Keratinocyte (primary cell): ENCODE results near the gene MAML1. TPM values are rescaled to one million over a fixed set of nuclear protein-coding genes. Genes with fewer than 3 reads are reported as not detected.

ENCODE experiments used
- DNase-seq: peaks from one replicate; pipeline ENCODE4 v3.0.0-alpha.2; 2011; ENCODE audit warnings: low read depth, missing footprints, low spot score
- FAIRE-seq: peaks from 2 replicates; lab custom pipeline; 2011; peaks lifted over from hg19 to GRCh38; lab: Jason Lieb, UNC
- H2AFZ ChIP-seq: 2 replicates; pipeline ENCODE4 v1.6.0; 2012; ENCODE audit warnings: low read length, control low read depth, inconsistent platforms; ENCODE audit not compliant: control insufficient read depth
- H3K27ac ChIP-seq: 2 replicates; pipeline ENCODE4 v1.5.1; 2011; ENCODE audit warnings: low read length; ENCODE audit not compliant: control insufficient read depth, insufficient read depth
- H3K27me3 ChIP-seq: 3 replicates; pipeline ENCODE4 v1.6.0; 2011; ENCODE audit warnings: low read length; ENCODE audit not compliant: control insufficient read depth, insufficient read depth; ENCODE audit errors: extremely low read depth
- H3K36me3 ChIP-seq, 2 experiments: 2 replicates in 1 of 2; 3 replicates in 1 of 2; pipeline ENCODE4 v1.5.1; 2011; ENCODE audit warnings: low read length in 2 of 2, mild to moderate bottlenecking in 1 of 2; ENCODE audit not compliant: control insufficient read depth in 2 of 2, insufficient read depth in 2 of 2; ENCODE audit errors: extremely low read depth in 1 of 2
- H3K4me1 ChIP-seq: 3 replicates; pipeline ENCODE4 v1.5.1; 2011; ENCODE audit warnings: low read length; ENCODE audit not compliant: control insufficient read depth, insufficient read depth; ENCODE audit errors: extremely low read depth
- H3K4me2 ChIP-seq: 3 replicates; pipeline ENCODE4 v1.6.0; 2011; ENCODE audit warnings: low read depth, low read length; ENCODE audit not compliant: control insufficient read depth, insufficient read depth; ENCODE audit errors: extremely low read depth
- H3K4me3 ChIP-seq, 3 experiments: fragments of 200-600 bp in 1 of 3; sonication (generic) in 1 of 3; 2 replicates in 2 of 3; 3 replicates in 1 of 3; pipeline ENCODE4 v1.5.1; 2011 to 2016; ENCODE audit warnings: low read length in 3 of 3, mild to moderate bottlenecking in 3 of 3, control low read depth in 2 of 3, inconsistent platforms in 1 of 3, low read depth in 1 of 3, mixed read lengths in 1 of 3, mixed run types in 1 of 3, moderate library complexity in 1 of 3; ENCODE audit not compliant: control insufficient read depth in 2 of 3, insufficient read depth in 2 of 3; ENCODE audit errors: extremely low read depth in 1 of 3
- H3K79me2 ChIP-seq: 2 replicates; pipeline ENCODE4 v1.6.0; 2012; ENCODE audit warnings: low read length; ENCODE audit not compliant: control insufficient read depth, insufficient read depth
- H3K9ac ChIP-seq: 3 replicates; pipeline ENCODE4 v1.6.0; 2011; ENCODE audit warnings: low read length; ENCODE audit not compliant: control insufficient read depth, insufficient read depth; ENCODE audit errors: extremely low read depth
- H3K9me1 ChIP-seq: 3 replicates; pipeline ENCODE4 v1.6.0; 2011; ENCODE audit warnings: low read length; ENCODE audit not compliant: control insufficient read depth, insufficient read depth; ENCODE audit errors: extremely low read depth
- H3K9me3 ChIP-seq: 2 replicates; pipeline ENCODE4 v1.5.1; 2012; ENCODE audit warnings: low read depth, low read length; ENCODE audit not compliant: control insufficient read depth
- H4K20me1 ChIP-seq: 3 replicates; pipeline ENCODE4 v1.6.0; 2011; ENCODE audit warnings: low read length; ENCODE audit not compliant: control insufficient read depth, insufficient read depth; ENCODE audit errors: extremely low read depth
- CTCF ChIP-seq, 3 experiments: IDR thresholded peaks in 1 of 3; conservative IDR thresholded peaks in 1 of 3; optimal IDR thresholded peaks in 1 of 3; 2 replicates in 2 of 3; 3 replicates in 1 of 3; pipeline versions ENCODE3 to v1.5.1; 2011; ENCODE audit warnings: low read length in 3 of 3, mild to moderate bottlenecking in 3 of 3, moderate library complexity in 2 of 3, control low read depth in 1 of 3, inconsistent platforms in 1 of 3; ENCODE audit not compliant: insufficient read depth in 2 of 3; ENCODE audit errors: extremely low read depth in 1 of 3
- EZH2 ChIP-seq: IDR thresholded peaks from one replicate; pipeline ENCODE4 v1.6.1; 2012; ENCODE audit warnings: inconsistent platforms, mild to moderate bottlenecking, low read length, moderate library complexity
- dilution Hi-C: fragments of 300-500 bp; cut with MboI; formaldehyde crosslinking; loops from one replicate; pipeline ENCODE4 v1.7.0; 2020; ENCODE audit warnings: low sequenced_read_pairs; ENCODE audit not compliant: extremely low pct_ligation_motif_present
- polyA plus RNA-seq, 5 experiments: library from polyadenylated mRNA; depleted of rRNA in 3 of 5; stranded (reverse) in 3 of 5; stranded (forward) in 1 of 5; unstranded in 1 of 5; fragments of >200 nt; gene quantifications; 1 replicate in 1 of 5; 2 replicates in 3 of 5; 3 replicates in 1 of 5; pipeline versions ENCODE4 v1.2.1 to v1.2.3, GENCODE V29; 2011 to 2012; ENCODE audit warnings: missing spikeins in 2 of 5, low read depth in 1 of 5, low replicate concordance in 1 of 5

The MAML1 gene
- polyA plus RNA-seq, 1 donor (not counting 4 experiments of a cell fraction or from before 2014, with no cell fraction given): 4.9 TPM

GRCh38 chr5:179815491-179816249, 83.0 kb downstream of the MAML1 start:
- no peaks in the 10 kb centered on the region for H3K27me3 ChIP-seq
- FAIRE-seq (no peak), DNase-seq (no peak)
- H4K20me1 ChIP-seq: no peaks in the 10 kb centered on the region
- dilution Hi-C loops: no loop called here
- no peak for TF ChIP-seq EZH2
- TF ChIP-seq CTCF (optimal IDR thresholded peaks at IDR 0.05 in 1 of 3, IDR thresholded peaks at IDR 0.05 in 1 of 3, conservative IDR thresholded peaks at IDR 0.05 in 1 of 3; ENCODE audit: extremely low read depth in 1 of 3, insufficient read depth in 2 of 3, low read length in 3 of 3): no peak
- no peak overlapping the region for H3K9ac ChIP-seq
- H3K36me3 ChIP-seq: peaks cover 0 to 4% of the 10 kb centered on the region in 2 experiments
- H3K4me3 ChIP-seq: no peak overlapping the region
- no peak overlapping the region for H3K27ac ChIP-seq
- no peak overlapping the region for H3K4me2 ChIP-seq
- H3K4me1 ChIP-seq: peaks cover 26% of the 10 kb centered on the region
- H2AFZ ChIP-seq: no peak overlapping the region
- H3K9me3 ChIP-seq: no peaks in the 10 kb centered on the region
- H3K79me2 ChIP-seq: no peaks in the 10 kb centered on the region
- H3K9me1 ChIP-seq: no peaks in the 10 kb centered on the region

GRCh38 chr5:179816401-179816795, 83.8 kb downstream of the MAML1 start:
- no peak for TF ChIP-seq EZH2
- TF ChIP-seq CTCF (optimal IDR thresholded peaks at IDR 0.05 in 1 of 3, IDR thresholded peaks at IDR 0.05 in 1 of 3, conservative IDR thresholded peaks at IDR 0.05 in 1 of 3; ENCODE audit: extremely low read depth in 1 of 3, insufficient read depth in 2 of 3, low read length in 3 of 3): no peak
- H3K9ac ChIP-seq: no peak overlapping the region
- H3K36me3 ChIP-seq: peaks cover 0 to 4% of the 10 kb centered on the region in 2 experiments
- no peaks in the 10 kb centered on the region for H3K9me1 ChIP-seq
- no peak overlapping the region for H3K4me3 ChIP-seq
- peaks cover 7% of the 10 kb centered on the region for H3K79me2 ChIP-seq
- no peak overlapping the region for H3K4me2 ChIP-seq
- H3K9me3 ChIP-seq: no peaks in the 10 kb centered on the region
- no peaks in the 10 kb centered on the region for H4K20me1 ChIP-seq
- no peak overlapping the region for H2AFZ ChIP-seq
- DNase-seq (no peak), FAIRE-seq (no peak)
- H3K4me1 ChIP-seq: peaks cover 26% of the 10 kb centered on the region
- no peaks in the 10 kb centered on the region for H3K27me3 ChIP-seq
- no peak overlapping the region for H3K27ac ChIP-seq
- dilution Hi-C loops: no loop called here
